ENCODE results near the gene C12orf43.

Gene C12orf43

DNA sequence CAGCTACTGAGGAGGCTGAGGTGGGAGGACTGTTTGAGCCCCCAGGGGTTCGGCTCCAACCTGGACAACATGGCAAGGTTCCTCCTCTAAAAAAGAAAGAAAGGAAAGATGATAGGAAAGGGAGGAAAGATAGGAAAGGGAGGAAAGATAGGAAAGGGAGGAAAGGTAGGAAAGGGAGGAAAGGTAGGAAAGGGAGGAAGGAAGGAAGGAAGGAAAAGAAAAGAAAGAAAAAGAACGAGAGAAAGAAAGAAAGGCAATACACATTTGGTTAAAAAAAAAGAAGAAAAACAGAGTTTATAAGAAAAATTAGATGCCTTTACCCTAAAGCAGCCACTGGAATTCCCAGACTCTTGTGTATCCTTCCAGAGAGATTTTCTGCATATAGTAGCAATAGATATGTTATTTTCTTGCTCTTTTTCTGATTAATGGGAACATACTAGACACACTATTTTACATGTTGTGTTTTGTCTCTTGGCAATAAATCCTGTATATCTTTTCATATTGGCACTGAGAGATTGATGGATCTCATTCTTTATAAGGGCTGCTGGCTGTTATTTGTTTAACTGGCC is 25.7 kb downstream of the C12orf43 start:
- no peak overlapping the region for H3K4me2 ChIP-seq (ENCODE audit: low read length)
- TF ChIP-seq, protein P1, sequence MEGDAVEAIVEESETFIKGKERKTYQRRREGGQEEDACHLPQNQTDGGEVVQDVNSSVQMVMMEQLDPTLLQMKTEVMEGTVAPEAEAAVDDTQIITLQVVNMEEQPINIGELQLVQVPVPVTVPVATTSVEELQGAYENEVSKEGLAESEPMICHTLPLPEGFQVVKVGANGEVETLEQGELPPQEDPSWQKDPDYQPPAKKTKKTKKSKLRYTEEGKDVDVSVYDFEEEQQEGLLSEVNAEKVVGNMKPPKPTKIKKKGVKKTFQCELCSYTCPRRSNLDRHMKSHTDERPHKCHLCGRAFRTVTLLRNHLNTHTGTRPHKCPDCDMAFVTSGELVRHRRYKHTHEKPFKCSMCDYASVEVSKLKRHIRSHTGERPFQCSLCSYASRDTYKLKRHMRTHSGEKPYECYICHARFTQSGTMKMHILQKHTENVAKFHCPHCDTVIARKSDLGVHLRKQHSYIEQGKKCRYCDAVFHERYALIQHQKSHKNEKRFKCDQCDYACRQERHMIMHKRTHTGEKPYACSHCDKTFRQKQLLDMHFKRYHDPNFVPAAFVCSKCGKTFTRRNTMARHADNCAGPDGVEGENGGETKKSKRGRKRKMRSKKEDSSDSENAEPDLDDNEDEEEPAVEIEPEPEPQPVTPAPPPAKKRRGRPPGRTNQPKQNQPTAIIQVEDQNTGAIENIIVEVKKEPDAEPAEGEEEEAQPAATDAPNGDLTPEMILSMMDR (IDR thresholded peaks at IDR 0.05; ENCODE audit: low read depth, low read length, poor library complexity, severe bottlenecking) = no peak
- TF ChIP-seq EZH2phosphoT487 (IDR thresholded peaks at IDR 0.05; ENCODE audit: borderline replicate concordance, low read length) = no peak
- H3K27me3 ChIP-seq (ENCODE audit: control insufficient read depth, low read length) = no peaks in the 10 kb centered on the region; the same call in 1 of the 2 replicates
- H3K9me2 ChIP-seq (replicated peaks; ENCODE audit: control insufficient read depth, low read length) = no peaks in the 10 kb centered on the region; the same call in 1 of the 2 replicates
- no peaks in the 10 kb centered on the region for H3K36me3 ChIP-seq (ENCODE audit: control insufficient read depth, low read length)
- H4K20me1 ChIP-seq (ENCODE audit: control insufficient read depth, insufficient read depth, low read depth, low read length) = no peaks in the 10 kb centered on the region
- H3F3A ChIP-seq (ENCODE audit: control insufficient read depth, insufficient read depth) = no peaks in the 10 kb centered on the region
- no peaks in the 10 kb centered on the region for H3K79me2 ChIP-seq (ENCODE audit: control insufficient read depth, low read length)
- H3K9me3 ChIP-seq (ENCODE audit: control insufficient read depth, insufficient read depth, low read length) = no peaks in the 10 kb centered on the region
- H3K4me3 ChIP-seq (ENCODE audit: low read length) = no peak overlapping the region
- no peak overlapping the region for H3K27ac ChIP-seq (ENCODE audit: low read depth, low read length)
- H3K4me1 ChIP-seq (ENCODE audit: control insufficient read depth, low read length) = no peaks in the 10 kb centered on the region

DNA sequence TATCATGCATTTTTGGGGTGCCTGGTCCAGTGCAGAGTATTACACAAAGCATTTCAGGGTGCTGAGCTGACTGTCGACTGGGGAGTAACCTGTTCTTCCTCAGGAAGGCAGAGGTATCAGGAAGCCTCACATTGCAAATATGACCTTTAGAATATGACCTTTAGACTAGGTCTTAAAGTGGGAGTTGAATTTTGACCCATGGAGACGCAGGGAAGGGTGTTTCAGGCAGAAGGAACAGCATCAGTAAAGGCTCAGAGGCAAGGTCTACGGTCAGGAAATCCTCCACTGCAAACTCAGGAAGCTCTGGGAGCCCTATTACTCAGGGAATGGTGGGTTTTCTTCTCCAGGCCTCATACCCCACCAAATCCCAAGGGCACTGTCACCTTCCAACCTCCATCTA is 26.6 kb downstream of the C12orf43 start:
- Histone ChIP-seq H3K4me1 (ENCODE audit: control insufficient read depth, low read length) (no peaks in the 10 kb centered on the region), H3K27ac (ENCODE audit: low read depth, low read length) (no peak overlapping the region), H4K20me1 (ENCODE audit: control insufficient read depth, insufficient read depth, low read depth, low read length) (no peaks in the 10 kb centered on the region), H3K79me2 (ENCODE audit: control insufficient read depth, low read length) (no peaks in the 10 kb centered on the region), H3K9me3 (ENCODE audit: control insufficient read depth, insufficient read depth, low read length) (no peaks in the 10 kb centered on the region), H3K36me3 (ENCODE audit: control insufficient read depth, low read length) (no peaks in the 10 kb centered on the region), H3K4me3 (ENCODE audit: low read length) (no peak overlapping the region), H3K4me2 (ENCODE audit: low read length) (no peak overlapping the region), H3K27me3 (ENCODE audit: control insufficient read depth, low read length) (no peaks in the 10 kb centered on the region; the same call in 1 of the 2 replicates), H3F3A (ENCODE audit: control insufficient read depth, insufficient read depth) (no peaks in the 10 kb centered on the region), H3K9me2 (replicated peaks; ENCODE audit: control insufficient read depth, low read length) (no peaks in the 10 kb centered on the region)
- TF ChIP-seq, protein P1 (IDR thresholded peaks at IDR 0.05; ENCODE audit: low read depth, low read length, poor library complexity, severe bottlenecking) = no peak
- TF ChIP-seq EZH2phosphoT487 (IDR thresholded peaks at IDR 0.05; ENCODE audit: borderline replicate concordance, low read length) = no peak

DNA sequence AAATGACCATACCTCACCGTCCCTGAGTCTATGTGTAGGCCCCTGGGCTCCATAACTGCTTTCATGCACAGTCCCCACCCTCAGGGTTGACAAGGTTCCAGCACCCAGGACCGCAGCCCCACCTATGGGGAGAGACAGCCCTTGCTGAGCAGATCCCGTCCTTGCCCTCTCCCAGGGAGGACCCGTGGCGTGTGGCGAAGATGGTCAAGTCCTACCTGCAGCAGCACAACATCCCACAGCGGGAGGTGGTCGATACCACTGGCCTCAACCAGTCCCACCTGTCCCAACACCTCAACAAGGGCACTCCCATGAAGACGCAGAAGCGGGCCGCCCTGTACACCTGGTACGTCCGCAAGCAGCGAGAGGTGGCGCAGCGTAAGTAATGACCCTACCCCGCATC is 27.6 kb downstream of the C12orf43 start:
- Histone ChIP-seq H3K4me3 (ENCODE audit: low read length) (no peak overlapping the region), H3K27ac (ENCODE audit: low read depth, low read length) (no peak overlapping the region), H3K9me2 (replicated peaks; ENCODE audit: control insufficient read depth, low read length) (no peaks in the 10 kb centered on the region), H3K27me3 (ENCODE audit: control insufficient read depth, low read length) (no peaks in the 10 kb centered on the region), H3F3A (ENCODE audit: control insufficient read depth, insufficient read depth) (no peaks in the 10 kb centered on the region), H3K4me2 (ENCODE audit: low read length) (no peak overlapping the region), H3K36me3 (ENCODE audit: control insufficient read depth, low read length) (no peaks in the 10 kb centered on the region), H3K4me1 (ENCODE audit: control insufficient read depth, low read length) (no peaks in the 10 kb centered on the region), H4K20me1 (ENCODE audit: control insufficient read depth, insufficient read depth, low read depth, low read length) (no peaks in the 10 kb centered on the region), H3K79me2 (ENCODE audit: control insufficient read depth, low read length) (no peaks in the 10 kb centered on the region), H3K9me3 (ENCODE audit: control insufficient read depth, insufficient read depth, low read length) (no peaks in the 10 kb centered on the region)
- no peak for TF ChIP-seq EZH2phosphoT487 (IDR thresholded peaks at IDR 0.05; ENCODE audit: borderline replicate concordance, low read length)
- TF ChIP-seq, protein P1 (IDR thresholded peaks at IDR 0.05; ENCODE audit: low read depth, low read length, poor library complexity, severe bottlenecking) = no peak

Measured in DOHH2 (cell line).